T-helper 1 cell (primary cell): ENCODE measurements around the gene PYM1.
A peak's percentile ranks its signal among the peaks of the same experiment; 100 is the strongest.

Experiments used
- DNase-seq, 5 donors: peaks; one replicate each; pipeline ENCODE4 v3.0.0-alpha.2; 2012 to 2020
- total RNA-seq, 4 donors: gene quantifications; one replicate each; lab custom pipeline; 2026; lab: John Stamatoyannopoulos, UW

The PYM1 gene
- total RNA-seq: 11.4 to 23.1 (median 16.0) reads per million in 4 donors

DNA sequence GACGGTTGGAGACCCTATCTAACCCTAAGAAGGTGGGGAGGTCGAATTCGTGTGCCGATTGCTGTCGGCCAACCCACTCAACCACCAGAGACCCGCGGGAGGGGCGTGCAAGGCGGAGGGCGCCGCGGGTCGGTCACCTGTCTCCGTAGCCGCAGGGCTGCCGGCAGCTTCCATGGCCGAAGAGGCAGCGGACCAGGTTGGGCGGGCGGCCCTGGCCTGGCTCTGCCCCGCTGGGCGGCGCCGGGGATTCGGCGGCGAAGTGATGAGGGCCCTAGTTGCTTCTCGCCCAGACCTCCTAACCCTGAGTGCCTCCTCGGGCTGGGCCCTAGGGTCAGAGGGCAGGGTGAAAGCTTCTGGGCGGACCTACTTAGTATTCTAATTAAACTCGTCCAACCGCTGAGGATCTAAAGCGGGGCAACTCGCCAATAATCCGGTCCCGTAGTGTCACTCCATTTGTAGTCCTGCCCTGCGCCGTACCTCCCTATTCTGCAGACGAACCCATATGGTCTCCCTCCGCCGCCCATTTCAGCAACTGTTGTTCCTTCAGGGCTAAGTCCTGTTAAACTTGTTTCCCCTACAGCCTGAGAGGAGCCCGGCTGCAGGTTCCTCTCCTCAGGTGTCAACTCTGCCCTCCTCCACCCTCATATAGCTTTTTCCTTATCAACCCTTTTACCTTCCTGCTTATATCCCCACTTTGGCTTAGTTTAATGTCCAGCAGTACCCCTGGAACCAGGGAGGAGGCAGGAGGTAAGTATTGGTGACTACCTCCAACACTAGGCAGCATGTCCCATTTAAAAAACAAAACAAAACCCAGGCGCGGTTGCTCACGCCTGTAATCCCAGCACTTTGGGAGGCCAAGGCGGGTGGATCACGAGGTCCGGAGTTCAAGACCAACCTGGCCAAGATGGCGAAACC, at the start of gene PYM1:
Gene PYM1, minus strand, starts transcription at position 307 of the 915 bp plus-strand sequence. Its CDS starts 133 bp downstream, at position 174.
- DNase-seq: peak; percentile 31 to 93 (median 52)

DNA sequence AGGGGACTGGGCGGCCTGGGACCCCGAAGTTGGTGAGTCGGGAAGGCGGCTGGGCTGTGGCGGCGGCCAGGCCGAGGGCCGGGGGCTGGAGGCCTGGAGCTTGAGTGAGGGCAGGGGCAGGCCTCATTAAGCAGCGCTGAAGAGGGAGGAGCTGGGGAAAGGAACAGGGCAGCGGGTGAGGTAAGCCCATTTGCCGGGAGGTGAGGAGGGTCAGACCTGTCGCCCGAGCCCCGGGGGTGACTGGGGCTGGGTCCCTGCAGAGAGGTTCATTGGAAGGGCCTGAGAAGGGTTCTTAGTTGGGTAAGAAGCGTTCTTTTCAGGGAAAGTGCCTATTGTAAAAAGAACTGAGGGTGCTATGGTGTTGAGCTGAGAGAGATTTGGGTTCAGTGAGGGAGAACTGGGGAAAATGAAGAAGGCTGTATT, 46.6 kb upstream of the PYM1 start:
- peak in 1 of 5 donors; percentile 21 for DNase-seq

DNA sequence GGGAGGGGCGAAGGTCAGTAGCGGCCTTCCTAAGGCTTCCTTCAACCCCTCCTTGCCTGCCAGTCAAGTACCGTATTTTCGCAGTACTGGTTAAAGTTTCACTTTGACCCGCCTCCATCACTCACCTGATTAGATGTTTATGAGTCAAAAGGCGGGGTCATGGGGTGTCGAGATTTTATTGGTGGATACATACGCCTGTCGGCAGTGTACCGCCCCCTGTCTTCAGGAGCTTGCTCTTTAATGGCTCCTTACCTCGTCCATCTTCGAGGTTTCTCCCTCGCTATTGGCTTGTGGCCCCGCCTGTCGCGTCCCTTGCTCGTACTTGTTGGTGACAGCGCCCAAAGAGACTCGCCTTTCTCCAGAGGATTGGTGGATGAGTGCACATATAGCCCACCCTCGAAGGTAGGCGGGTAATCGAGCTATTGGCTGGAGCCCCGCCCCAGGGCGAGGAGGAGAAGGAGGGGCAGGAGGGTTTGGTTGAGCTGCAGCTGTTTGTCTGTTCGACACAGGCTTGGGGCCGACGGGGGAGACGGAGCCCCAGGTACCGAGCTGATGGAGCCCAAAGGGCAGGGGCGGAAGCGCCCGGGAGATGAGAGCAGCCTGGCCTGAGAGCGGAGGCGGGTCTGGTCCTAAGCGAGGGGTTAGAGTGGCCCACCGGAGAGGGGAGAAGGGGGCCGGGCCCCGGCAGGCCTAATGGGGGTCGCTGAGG, 46.1 kb upstream of the PYM1 start, which contains the start of gene RAB5B:
Gene RAB5B, plus strand, starts transcription at position 480 of the 709 bp plus-strand sequence. CDS start 12,883 bp downstream, outside the sequence.
- DNase-seq: peak; percentile 95 to 100 (median 98)

DNA sequence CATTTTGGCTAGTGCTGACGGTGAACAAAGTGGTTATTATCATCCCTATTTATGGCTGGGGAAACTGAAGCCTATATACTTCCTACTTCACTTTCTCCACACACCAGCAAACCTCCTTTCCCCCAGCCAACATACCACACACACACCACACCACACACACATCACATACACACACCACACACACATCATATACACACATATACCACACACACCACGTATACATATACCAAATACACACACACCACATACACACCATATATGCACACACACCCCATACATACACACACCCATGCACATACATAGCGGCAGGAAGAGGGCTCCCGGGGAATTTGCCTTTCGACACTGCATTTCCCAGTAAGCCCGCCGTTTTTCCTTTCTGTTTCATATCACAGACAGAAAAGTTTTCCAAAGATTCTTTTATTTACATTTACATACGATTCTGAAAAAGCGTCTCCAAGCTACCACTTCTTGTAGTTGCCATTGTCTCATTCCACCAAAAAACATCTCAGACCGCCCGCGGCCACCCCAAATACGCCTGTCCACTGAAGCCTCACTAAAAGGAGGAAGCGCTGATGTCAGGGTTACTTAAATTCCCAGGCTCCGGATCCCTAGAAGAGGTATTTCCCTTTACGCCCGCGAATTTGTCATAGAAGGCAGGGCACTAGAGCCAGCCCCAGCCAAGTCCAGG, 45.4 kb upstream of the PYM1 start:
- DNase-seq: peak in 1 of 5 donors; percentile 25

DNA sequence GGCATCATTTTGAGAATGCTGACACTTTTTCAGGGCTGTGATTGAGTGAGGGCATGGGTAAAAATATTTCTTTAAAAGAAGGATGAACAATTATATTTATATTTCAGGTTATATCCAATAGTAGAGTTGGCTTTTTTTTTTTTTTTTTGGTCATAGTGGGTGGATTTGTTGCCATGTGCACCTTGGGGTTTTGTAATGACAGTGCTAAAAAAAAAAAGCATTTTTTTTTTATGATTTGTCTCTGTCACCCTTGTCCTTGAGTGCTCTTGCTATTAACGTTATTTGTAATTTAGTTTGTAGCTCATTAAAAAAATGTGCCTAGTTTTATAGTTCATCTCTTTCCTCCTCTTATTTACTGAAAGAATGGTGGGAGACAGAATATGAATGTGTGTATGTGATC, 44.8 kb upstream of the PYM1 start:
- no peak for DNase-seq

DNA sequence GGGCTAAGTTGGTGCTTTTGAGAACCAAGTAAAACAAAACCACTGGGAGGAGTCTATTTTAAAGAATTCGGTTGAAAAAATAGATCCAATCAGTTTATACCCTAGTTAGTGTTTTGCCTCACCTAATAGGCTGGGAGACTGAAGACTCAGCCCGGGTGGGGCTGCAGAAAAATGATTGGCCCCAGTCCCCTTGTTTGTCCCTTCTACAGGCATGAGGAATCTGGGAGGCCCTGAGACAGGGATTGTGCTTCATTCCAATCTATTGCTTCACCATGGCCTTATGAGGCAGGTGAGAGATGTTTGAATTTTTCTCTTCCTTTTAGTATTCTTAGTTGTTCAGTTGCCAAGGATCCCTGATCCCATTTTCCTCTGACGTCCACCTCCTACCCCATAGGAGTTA, 44.3 kb upstream of the PYM1 start:
- no peak for DNase-seq

DNA sequence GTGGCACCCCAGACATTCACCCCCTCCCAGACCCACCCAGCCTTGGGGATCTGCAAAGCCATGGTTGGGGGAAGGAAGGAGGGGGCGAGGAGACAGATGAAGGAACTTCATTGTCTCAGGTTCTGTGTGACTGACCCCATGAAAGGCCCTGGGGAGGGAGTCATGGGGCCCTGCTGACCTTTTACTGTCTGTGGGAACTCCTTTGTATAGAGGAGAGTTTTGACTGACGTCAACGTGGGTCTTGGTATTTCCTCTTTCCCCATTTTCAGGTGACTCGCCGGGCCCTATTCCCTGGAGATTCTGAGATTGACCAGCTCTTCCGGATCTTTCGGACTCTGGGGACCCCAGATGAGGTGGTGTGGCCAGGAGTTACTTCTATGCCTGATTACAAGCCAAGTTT, 43.1 kb upstream of the PYM1 start:
- no peak for DNase-seq

DNA sequence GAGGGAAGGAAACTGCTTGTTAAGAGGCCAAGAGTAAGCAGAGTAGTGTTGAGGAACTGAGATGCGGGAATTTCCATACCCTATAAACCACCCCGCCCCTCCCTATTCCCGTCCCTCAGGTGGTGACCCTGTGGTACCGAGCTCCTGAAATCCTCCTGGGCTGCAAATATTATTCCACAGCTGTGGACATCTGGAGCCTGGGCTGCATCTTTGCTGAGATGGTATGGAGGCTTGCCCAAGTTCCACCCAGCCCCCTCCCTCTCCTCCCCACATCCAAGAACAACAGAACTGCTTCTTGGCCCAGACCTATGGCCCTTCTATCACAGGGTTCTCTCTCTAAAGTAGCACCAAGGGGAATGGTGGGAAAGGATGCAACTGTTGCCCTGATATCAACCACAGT, 41.7 kb upstream of the PYM1 start:
- no peak for DNase-seq

DNA sequence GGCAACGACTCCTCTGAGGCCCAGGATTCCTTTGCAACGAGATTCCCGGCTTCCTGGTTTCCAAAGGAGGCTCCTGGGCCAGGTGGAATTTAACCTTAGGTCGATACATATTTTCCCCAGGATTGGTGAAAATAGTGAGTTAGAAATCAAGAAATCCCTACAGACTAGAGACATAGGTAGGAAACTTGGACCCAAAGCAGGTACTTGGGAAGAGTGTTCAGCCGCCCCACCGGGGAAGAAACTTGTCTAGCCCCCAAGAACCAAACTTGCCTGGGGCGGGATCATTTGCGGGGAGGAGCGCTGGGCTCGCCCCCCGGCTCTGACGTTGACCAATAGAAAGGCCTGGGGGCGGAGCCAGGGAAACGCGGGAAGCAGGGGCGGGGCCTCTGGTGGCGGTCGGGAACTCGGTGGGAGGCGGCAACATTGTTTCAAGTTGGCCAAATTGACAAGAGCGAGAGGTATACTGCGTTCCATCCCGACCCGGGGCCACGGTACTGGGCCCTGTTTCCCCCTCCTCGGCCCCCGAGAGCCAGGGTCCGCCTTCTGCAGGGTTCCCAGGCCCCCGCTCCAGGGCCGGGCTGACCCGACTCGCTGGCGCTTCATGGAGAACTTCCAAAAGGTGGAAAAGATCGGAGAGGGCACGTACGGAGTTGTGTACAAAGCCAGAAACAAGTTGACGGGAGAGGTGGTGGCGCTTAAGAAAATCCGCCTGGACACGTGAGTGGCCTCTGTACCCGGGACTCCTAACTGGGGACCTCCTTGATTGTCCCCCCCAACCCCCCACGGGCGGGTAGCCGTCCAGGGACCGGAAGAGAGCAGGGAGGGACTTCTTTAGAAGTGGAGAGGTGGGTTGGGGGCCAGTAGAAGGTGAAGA, 39.0 kb upstream of the PYM1 start, which contains the start of gene CDK2:
Gene CDK2, plus strand, starts transcription at position 423 of the 874 bp plus-strand sequence. Its CDS starts 179 bp downstream, at position 602.
- DNase-seq: peak; percentile 73 to 87 (median 80)

DNA sequence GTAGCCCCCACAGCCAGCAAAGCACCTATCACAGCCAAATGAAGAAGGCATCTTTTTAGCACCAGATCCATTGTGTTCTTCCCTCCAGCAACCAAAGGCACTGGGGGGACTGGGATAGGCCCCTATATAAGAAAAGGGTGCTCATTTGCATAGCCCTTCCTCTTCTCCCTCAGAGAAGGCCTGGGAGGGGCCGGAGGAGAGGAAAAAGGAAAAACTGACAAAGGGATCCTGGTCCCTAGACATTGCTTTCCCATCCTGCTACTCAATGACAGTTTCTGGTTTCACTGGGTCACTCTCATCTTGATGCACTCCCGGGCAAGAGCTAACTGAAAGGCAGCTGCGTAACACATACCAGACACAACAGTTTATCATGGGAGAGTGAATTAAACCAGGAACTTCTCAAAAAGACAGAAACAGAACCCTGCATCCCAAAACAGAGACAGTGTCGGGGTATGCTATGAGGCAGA, 38.3 kb upstream of the PYM1 start, which contains the start of gene PMEL:
Gene PMEL, minus strand, starts transcription at position 102 of the 467 bp plus-strand sequence. Its CDS starts 31 bp downstream, at position 71.
- DNase-seq: no peak

DNA sequence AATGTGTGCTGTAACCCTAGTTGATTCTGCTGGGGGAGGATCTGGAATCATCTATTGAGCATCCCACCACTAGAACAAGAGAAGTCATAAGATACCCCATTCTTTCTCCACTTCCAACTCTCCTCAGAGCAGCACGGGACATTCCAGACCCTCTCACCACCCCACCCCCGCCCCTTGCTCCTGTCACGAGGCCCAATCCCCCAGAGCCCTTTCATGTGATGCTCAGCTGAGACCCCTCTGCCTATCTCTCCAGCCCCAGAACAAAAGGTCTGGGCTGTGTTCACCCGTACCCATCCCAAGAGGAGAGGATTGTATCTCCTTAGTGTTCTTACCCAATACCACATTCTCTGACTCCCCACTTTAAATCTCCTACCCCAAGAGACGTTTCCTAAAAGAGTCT, 37.5 kb upstream of the PYM1 start:
- no peak for DNase-seq

DNA sequence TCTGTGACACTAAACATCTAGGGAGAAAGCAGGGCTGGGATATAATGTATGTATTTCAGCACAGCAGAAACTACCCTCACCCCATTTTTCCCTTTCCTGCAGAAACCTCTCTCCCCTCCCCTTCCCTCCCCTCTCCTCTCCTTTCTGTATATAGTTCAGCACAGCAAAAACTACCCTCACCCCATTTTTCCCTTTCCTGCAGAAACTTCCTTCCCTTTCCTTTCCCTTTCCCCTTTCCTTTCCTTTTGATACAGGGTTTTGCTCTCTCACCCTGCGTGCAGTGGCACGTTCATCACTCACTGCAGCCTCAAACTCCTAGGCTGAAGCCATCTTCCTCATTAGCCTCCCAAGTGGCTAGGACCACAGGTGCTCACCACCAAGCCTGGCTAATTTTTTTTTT, 36.1 kb upstream of the PYM1 start:
- no peak for DNase-seq

DNA sequence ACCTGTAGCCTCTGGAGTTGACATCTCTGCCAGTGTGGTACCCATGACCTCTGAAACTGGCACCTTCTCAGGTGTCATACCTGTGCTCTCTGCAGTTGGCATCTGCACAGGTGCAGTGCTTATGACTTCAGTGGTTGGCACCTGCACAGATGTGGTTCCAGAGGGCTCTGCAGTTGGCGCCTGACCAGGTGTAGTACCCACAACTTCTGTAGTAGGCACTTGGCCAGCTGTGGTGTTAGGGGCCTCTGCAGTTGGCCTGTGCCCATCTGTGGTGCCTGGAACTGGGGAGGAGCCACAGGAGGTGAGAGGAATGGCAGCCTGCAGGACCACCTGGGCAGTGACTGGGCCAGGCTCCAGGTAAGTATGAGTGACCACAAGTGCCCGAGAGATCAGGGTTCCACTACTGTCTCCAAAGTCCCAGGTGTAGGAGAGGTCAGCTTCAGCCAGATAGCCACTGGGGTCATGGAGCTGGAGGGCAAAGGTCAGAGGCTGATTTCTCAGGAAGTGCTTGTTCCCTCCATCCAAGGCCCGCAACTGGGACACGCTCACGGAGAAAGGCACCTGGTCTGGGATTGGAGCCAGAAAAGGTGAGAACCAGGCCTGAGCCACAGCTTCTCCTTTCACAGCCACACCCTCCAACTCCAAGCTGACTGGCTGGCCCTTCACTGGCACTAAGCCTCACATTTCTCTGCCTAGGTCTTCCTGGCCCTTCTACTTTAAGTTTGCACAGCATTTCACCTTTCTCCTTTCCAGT, 29.6 kb upstream of the PYM1 start:
- DNase-seq: no peak

DNA sequence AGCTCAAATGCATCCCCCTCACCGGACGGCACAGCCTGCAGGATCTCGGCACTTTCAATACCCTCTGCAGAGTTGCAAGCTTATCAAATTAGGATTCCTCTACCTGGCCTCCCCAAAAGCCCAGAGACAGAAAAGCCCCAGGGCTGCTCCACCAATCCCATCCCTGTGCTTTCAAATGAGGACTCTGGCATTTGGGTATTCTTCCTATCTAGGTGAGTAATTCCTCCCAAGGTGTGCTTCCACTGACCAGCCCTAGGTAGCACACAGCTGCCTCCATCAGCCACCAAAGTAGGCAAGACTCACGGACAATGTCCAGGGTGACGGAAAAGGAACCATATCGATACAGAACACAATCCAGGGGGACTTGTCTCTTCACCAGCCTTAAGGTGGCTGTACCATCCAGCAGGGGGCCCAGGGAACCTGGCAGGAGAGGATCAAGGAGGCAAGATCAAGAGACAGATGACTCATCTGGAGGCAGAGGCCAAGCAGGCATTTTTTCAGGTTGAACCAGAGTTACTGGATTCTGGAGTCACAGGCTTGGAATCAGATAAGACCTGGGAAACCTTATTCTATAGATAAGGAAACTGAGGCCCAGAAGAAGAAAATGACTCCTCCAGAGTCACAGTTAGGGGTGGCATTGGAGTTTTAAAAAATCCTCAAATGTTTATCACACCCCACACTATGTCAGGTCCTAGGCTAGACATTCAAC, 28.3 kb upstream of the PYM1 start:
- DNase-seq: peak in 3 of 5 donors; percentile 20 to 36 (median 26)

DNA sequence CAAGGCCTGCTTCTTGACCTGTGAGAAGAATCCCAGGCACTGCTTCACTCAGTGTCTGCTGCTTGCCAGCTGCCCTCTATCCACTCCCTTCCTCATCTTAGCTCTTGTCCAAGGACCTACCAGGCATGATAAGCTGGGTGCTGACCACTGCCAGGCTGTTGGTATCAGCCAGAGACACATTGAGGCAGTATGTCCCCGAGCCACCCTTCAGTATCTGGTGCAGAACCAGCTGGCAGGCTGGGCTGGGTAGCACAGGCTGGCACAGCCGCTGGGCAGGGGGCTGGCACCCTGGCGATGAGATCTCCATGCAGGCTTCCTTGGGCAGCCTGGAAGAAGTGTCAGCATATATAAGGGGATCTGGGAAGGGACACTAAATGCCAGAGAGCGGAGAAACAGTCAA, 27.6 kb upstream of the PYM1 start:
- no peak for DNase-seq

DNA sequence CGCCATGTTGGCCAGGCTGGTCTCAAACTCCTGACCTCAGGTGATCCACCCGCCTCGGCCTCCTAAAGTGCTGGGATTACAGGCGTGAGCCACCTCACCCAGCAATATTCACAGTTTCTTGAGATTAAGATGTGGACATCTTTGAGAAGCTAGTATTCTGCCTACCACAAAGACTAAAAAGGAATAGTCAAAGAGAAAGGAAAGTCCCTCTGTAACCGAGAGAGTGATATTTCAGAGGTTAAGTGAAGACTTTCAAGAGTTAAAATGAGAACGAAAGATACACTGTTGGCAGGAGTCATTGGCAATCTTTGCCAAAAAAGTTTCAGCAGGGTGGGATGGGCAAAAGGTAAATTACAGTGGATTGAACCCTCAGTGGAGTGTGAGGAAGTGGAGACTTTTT, 18.9 kb upstream of the PYM1 start:
- no peak for DNase-seq

DNA sequence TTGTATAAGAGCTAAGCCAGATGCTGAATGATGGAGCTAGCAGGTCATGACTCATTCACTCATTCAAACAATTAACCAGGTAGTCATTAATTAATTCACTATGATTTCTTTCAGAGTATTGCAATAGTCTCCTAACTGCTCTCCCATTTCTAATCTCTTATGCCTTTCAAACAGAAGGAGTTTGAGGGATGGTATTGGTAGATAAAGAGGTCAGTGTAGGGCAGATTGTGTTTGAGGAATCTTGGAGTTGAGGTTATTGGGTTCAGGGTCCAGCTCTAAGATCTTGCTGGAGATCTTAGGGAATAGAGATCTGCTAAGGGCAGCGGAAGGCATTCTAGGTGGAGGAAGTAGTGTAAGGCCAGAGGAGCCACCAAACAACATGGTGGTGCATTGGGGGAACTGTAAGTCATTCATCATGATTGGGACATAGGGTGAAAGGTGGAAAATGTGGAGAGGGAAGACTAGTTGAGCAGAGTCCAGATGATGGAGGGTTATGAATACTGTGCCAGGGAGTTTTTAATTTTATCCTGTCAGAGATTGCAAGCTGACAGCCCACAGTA, 15.0 kb upstream of the PYM1 start:
- DNase-seq: no peak

DNA sequence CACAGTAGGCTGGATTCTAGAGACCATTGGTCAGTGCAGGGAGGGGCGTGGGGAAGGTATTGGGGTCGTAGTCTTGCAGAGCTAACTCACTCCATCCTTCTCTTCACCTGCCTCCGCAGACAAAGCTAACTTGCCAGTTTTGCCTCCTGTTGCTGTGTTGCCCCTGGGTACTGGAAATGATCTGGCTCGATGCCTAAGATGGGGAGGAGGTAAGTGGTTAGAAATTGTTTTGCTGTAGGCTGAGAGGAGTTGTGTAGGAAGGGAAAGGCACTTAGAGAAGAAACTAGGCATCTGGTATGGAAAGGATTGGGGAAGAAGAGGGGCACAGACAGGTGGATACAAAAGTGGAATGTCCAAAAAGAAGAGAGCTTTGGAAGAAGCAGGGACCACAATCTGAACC, 14.4 kb upstream of the PYM1 start:
- DNase-seq: no peak

DNA sequence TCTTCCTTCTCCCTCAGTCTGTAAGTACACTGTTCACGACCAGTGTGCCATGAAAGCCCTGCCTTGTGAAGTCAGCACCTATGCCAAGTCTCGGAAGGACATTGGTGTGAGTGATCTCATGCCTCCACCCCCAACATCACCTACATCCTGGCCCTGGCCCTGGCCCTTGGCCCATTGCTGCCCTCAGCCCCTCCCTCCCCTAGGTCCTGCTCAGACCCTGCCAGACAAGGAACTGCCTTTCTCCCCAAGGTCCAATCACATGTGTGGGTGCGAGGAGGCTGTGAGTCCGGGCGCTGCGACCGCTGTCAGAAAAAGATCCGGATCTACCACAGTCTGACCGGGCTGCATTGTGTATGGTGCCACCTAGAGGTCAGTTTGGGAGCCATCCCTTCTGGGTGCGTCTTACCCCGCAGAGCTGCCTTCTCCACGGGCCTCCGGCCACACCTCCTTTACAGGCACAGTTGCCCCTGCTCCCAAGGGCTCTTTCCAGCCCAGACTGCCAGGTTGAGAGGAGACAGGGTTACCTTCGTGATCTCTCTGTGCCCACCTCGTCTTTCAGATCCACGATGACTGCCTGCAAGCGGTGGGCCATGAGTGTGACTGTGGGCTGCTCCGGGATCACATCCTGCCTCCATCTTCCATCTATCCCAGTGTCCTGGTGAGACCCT, 12.5 kb upstream of the PYM1 start:
- peak; percentile 58 to 82 (median 76) for DNase-seq
